ENCODE measurements around the gene TRAF3IP1.
A peak's percentile ranks its signal among the peaks of the same experiment; 100 is the strongest.
"Not testable (repeated sequence)": the region's sequence is repeated elsewhere in the genome, so short reads cannot be mapped to it uniquely, and the experiment has no call there.

Gene TRAF3IP1

DNA sequence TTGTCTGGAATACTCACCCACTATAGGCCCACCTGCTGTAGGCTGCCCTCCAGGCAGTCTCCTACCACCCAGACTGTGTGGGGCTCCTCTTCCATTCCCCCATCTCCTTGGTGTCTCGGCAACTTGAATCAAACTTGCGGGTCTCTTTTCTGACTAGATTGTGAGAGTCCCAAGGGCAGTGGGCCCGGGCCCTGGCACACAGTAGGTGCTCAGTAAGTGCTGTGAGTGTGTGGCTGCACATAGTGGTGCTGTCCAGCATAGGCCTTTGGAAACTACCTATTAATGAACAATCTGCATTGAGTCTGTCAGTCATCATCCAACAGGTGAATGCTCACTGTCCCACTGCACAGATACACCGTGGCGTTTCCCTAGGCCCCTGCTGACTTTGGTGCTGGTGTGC, 62.8 kb downstream of the TRAF3IP1 start:
- no peak for DNase-seq

DNA sequence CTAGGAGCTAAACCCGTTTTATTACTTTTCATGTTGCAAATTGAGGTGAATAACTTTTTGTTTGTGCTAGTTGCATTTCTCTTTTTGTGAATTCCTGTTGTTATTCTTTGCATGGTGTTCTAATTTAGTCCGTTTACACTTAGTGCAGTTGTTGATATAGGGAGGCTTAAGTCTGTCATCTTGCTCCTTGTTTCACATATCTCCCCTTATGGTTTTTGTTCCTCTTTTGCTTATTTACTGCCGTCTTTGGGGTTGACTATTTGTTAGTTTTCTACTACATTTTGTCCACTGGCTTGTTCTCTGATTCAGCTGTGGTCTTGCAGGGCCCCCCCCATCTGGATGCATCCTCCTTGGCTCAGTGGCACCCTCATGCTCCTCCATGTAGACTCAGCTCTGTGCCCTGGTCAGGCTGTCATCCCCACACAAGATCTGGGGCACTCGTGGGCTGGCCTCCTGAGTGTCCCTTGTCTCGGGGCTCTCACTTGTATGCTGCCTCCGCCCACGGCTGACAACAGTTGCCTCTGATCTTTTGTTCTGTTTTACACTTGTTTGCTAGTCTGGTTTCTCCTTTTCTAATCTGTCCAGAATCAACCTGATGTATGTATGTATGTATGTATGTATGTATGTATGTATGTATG, 63.5 kb downstream of the TRAF3IP1 start:
- no peak for DNase-seq

DNA sequence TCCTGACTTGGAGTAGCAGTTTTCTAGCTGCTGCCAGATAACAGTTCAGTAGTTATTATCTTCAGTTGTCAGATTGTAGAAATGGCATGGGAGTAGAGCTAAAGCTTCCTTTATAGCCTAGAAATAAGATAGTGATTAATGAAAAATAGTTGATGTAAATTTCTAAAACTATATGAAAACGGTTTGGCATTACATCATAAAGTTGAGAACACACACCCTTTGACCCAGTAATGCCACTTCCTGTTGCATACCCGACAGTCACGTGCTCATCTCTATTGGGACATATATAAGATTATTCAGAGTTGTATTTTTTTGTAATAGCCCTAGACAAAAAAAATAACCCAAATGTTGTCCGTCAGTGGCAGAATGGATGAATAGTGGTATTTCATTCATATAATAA, 67.0 kb downstream of the TRAF3IP1 start:
- no peak for DNase-seq

GRCh38 chr2:238388794-238389193, 68.5 kb downstream of the TRAF3IP1 start:
- peak; percentile 31 for DNase-seq

DNA sequence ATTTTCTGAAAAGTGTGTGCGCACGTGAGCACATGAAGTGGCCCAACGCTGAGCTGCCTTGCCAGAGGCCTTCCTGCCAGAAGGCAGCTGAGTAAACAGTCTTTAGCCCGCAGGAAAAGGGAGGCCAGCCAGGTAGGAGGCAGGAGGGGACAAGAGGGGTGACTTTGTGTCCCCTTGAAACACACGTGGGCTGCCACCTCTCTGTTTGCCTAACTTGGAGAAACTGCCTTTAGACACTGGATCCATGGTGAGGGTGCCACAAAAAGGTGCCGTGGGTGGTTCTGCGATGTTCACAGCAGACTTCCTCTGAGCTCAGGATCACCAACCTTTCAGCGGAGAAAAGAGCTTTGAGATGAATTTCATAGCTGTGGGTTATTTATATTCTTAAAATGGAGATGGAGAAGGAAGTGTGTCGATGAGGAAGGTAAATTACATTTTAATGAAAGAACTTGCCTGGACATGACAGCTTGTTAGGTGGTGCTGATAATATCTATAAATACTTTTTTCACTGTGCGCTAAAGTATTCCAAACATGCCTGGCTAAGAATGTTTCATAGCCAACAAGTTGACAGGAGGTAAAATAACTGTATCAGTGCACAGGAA, 69.8 kb downstream of the TRAF3IP1 start:
- peak; percentile 67 for DNase-seq

- peak; percentile 48 for DNase-seq
Measured at GRCh38 chr2:238391042-238391689, 70.8 kb downstream of the TRAF3IP1 start.

DNA sequence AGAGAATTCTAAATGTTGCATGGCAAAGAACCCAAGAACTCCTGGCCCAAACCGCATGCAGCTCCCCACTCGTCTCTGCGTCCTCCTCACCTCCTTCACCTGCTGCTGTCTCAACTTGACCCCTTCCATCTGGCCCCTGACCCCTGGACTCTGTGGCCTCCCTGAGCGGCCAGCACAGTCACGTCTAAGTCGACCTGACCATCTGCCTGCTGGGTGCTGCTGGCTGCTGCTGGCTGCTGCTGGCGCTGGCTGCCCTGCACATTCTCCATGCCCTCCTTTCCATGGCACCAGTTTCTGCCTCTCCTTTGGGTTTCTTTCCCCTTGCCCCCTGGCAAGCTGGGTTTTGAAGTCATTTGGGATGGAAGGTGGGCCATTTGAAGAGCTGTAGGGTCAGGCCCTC, 76.3 kb downstream of the TRAF3IP1 start:
- no peak for DNase-seq

GRCh38 chr2:238397356-238397755, 77.0 kb downstream of the TRAF3IP1 start:
- no peak for DNase-seq

DNA sequence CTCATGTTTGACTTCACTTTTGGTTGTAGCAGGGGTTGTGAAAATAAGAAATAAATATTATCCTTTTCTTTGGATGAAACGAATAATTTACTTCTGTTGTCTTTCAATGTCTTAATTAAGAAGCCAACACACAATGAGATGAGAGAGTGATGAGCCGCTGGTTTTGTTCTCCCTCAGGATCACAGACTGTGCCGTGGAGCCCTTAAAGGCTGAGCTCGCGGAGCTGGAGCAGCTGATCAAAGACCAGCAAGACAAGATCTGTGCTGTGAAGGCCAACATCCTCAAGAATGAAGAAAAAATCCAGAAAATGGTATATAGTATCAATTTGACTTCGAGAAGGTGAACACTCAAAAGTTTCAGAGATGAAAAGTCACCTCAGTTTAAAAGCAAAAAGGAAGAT, 78.3 kb downstream of the TRAF3IP1 start:
- DNase-seq = no peak

GRCh38 chr2:238399094-238399493, 78.8 kb downstream of the TRAF3IP1 start:
- DNase-seq = no peak

DNA sequence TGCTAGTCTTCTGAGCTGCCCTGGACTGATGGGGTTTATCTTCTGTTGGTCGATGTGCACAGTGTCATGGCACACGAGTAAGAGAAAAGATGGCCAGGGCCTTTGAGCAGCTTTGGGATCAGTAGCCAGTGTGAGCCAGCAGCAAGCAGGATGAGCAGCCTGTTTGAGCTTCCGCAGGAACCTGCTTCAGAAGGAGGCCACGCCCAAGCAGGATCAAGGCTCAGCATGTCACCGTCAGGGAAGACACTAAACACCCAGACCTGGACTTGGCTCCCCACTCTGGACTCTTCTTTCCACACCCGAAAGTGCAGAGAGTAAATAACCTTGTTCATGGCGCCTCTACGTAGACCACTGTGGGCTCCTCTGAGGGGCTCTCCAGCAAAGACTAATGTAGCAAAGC, 81.2 kb downstream of the TRAF3IP1 start:
- DNase-seq = no peak

GRCh38 chr2:238403632-238404405, 83.5 kb downstream of the TRAF3IP1 start:
- no peak for DNase-seq

DNA sequence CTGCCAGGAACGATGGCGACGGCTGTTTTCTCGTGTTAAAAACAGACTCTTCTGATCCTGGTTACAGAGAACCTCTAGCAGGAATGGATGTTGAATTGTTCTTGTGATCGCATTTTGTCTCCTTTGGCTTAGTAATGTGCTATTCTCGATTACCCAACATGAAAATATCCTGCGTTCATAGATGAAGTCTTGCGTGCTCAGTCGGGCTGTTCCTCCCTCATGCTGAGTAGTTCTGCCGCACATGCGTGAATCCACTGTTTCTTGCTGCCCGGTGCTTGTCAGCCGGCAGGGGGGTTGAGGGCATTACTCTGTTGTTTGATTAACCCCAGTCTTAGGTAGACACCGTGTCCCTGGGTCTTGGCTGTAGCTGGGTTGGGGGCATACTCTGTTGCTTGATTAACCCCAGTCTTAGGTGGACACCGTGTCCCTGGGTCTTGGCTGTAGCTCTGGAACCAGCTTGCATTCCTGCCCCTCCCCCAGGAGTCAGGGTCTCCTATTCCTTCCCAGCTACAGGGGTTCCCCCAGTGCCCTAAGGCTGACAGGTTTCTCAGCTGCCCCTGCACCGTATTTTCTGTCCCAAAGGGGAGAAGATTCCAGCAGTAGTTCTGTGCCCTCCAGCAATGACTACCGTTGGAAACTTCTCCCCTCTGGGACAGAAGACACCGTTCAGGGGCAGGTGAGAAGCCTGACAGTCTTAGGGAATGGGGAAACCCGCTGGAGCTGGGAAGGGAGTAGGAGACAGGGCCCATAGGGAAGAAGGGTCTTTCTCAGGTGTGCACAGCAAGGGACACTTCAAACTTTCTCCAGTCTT, 84.3 kb downstream of the TRAF3IP1 start:
- no peak for DNase-seq

DNA sequence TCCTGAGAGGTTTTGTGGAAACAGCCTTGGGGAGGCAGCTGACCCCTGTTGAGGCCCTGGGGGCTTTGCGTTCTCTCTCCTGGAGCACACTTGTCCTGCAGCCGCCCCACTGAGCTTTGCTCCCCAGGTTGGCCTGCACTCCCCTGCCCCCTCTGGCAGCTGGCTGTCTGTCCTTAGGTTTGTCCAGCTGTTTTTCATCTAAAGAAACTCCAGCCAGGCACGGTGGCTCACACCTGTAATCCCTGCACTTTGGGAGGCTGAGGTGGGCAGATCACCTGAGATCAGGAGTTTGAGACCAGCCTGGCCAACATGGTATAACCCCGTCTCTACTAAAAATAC, 84.9 kb downstream of the TRAF3IP1 start:
- DNase-seq = not testable (repeated sequence)

DNA sequence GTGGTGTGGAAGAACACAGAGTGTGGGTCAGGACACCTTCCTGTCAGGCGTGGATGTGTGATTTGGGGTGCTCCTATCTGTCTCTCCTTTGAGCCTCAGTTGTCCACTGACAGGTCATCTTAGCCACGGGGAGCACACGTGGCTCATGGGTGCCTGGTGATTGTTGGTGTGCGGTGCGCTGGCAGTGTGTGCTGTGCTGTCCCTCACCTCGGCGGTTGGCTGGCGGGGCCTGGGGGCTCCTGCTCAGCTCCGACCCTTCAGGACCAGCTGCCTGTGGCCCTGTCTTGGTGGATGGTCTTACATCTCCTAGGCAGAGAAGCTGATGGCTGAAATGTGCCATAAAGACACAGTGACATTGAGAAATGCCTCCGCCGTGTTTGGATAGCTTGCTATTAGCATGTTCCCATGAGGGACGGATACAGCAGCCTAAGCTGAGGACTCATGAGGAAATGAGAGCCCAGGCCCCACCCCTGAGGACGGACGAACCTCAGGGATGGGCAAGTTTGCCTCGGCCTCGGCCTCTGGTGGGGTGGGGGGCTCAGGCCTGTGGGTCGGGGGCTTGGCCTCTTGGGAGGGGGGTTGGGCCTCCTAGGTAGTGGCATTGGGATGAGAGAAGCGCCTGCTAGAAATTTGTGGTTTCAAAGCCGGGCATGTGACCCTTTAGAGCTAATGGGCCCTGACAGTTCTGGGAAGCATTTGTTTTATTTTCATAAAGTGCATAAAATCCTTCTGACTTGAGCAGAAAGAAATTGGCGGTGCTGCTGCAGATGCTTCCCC, 86.1 kb downstream of the TRAF3IP1 start:
- DNase-seq = no peak

DNA sequence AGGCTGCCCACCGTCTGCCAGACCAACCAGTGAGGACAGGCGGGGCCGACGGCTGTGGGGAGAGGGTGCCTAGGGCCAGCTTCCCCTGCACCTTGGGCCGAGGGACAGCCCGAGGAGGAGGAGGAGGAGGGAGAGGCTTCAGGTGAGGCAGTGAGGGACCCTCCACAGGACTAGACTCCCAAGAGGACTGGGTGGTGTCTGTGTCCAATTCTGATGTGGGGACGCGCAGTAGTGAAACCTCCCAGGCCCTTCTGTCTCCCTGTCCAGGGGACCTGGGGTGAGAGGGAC, 86.6 kb downstream of the TRAF3IP1 start:
- no peak for DNase-seq

DNA sequence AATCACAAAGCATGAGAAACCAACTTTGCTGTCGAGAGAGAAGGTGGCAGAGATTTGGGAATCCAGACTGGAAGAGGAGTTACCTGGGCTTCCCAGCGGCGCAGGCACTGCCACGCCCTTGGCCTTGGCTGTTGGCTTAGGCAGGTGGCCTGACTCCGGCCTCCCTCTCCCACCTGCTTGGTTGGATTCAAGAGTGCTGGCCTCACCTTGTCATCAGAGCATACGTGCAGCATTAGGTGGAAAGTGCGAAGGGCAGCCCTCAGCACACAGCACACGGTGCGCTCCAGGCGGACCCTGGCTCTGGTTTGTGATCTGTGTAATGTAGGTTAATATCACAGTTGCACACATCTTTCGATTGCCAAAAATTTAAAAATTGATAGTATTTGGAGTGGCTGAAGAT, 87.2 kb downstream of the TRAF3IP1 start:
- DNase-seq = no peak

DNA sequence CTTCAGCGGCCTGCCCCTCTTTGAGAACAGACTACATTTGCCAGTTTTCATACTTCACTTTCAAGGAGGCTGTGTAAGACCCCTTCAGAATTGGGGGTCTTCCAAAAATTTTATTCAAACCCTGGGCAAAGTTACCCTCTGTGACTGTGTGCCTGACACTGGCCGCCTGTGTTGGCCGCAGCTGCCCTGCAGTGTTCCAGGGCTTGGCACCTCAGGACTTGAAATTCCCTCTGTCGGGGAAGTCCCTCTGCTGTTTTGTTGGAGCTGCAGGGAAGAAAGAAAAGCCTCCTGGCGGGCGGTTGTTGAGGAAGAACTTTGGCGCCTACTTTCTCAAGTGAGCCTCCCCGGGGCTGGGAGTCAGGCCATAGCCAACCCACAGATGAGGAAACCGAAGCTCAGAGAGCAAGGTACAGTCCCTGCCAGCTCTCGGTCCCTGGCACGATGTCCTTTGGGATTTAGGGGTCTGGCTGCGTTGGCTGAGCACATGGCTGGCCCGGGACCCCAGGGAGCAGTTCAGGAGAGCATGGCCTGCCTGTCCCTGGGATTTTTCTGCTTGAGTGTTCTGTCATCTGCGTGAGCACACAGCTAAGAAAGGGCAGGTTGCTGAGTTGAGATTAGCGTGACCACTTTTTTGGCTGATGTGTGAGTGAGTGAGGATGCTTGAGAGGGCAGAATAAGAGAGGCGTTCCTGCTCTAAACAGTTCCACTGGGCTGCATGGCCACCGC, 88.5 kb downstream of the TRAF3IP1 start:
- DNase-seq = no peak

DNA sequence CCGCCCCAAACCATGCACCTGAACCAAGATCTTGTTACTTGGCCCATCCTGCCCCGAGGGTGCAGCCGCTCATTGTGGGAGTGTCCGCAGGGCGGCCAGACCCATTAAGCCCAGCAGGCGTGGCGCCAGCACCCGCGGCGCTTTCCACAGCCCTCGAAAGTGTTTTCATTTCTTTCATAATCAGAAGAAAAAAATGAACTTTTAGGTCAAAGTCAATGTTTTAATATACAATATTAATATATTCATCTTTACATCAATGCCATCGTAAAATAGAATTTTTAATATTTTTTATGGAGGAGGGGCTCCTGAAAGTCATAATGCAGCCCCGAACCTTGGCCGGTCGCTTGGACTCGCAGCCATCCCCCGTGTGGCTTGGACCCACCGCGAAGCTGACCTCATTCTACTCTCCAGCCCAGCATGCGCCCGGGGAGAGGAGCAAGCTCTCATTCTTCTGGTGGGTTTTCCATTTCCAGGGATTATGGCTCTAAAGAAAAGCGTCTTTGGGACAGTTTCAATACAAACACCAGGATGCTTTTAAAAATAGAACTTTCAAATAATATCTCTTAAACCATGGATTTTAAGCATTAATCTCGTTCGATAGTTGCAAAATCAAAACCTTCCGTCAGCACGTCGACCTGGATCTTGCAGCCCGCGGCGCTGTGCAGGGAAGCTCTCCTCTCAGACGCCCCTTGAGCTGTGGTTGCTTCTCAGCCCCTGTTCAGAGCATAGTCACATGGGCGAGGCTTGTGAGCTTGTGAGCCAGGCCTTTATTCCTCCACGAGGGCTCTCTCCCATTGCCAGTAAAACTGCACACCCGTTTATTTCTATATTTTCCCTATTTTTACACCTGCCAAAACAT, 89.3 kb downstream of the TRAF3IP1 start:
- no peak for DNase-seq

GRCh38 chr2:238412067-238412767, 91.9 kb downstream of the TRAF3IP1 start:
- no peak for DNase-seq
